Loucy (cell line): Measurements from ENCODE around the gene IFNG-AS1.

ENCODE experiments used
- CTCF ChIP-seq: fragments of 200-600 bp; sonication (generic); conservative IDR thresholded peaks from 2 replicates; pipeline ENCODE4 v1.5.1; 2014; ENCODE audit warnings: mild to moderate bottlenecking, antibody characterized with exemption, low read length
- EZH2phosphoT487 ChIP-seq: fragments of 200-600 bp; IDR thresholded peaks from 2 replicates; pipeline ENCODE4 v1.6.1; 2018; ENCODE audit warnings: antibody characterized with exemption, mild to moderate bottlenecking, moderate library complexity, borderline replicate concordance

- no peak for TF ChIP-seq CTCF
- no peak for TF ChIP-seq EZH2phosphoT487
Observed at GRCh38 chr12:67982164-67982563, 7.1 kb upstream of the IFNG-AS1 start.
